GM20431 (cell line): ENCODE data around the gene PCBP1.

Source experiments
- in situ Hi-C: fragments of 300-500 bp; cut with MseI, MboI; formaldehyde crosslinking; loops from one replicate; pipeline ENCODE4 v1.15.0; 2020; ENCODE audit warnings: low sequenced_read_pairs; ENCODE audit not compliant: unreplicated experiment

PCBP1 gene

DNA sequence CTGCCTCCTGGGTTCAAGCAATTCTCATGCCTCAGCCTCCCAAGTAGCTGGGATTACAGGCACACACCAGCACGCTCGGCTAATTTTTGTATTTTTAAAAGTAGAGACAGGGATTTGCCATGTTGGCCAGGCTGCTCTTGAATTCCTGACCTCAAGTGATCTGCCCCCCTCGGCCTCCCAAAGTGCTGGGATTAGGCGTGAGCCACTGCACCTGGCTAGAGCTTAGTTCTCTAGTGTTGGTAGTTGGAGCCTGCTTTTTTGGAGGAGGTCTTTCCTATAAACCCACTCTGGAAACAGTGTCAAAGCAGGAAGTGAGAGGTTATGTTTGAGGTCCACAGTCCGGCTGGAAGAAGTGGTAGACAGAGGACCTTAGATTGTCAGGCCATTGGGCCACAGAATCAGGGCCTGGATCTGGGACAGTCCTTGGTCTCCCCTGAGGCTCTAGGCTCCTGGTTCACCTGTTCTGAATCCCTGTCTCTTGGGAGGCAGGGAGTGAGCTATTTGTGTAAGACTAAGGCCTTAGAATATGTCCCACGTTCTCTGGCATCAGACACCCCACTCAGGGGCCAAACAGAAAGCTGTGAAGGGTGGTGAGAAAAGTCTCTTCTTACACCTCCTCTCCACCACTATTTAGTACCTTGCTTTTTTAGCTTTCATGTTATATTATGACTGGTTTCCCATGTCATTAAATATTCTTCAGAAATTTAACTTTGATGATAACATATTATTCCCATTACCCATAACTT is 34.5 kb downstream of the PCBP1 start:
- in situ Hi-C loops: no loop called here

DNA sequence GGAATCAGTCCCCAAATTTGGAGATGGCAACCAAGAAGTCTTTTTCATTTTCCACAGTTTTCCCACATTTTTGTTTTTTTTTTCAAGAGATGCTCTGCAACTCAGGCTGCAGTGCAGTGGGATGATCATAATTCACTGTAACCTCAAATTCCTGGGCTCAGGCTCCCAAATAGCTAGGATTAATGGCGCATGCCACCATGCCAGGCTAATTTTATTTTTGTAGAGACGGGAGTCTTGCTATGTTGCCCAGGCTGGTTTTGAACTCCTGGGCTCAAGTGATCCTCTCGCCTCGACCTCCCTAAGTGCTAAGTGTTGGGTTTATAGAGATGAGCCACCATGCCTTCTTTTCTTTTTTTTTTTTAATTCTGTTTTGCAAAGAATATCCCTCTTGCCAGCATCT is 35.2 kb downstream of the PCBP1 start:
- in situ Hi-C loops: no loop called here

- in situ Hi-C loops: no loop called here
These were observed 36.0 kb downstream of the PCBP1 start for GRCh38 chr2:70123051-70123828.

DNA sequence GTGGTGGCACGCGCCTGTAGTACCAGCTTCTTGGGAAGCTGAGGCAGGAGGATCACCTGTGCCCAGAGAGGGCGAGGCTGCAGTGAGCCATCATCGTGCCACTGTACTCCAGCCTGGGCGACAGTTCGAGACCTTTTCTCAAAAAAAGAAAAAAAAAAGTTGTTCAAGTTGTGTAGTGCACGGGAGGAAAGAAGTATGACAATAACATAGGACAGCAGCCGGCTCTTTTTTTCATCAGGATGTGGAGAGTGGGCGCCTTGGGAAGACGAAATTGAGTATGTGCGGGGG is 36.5 kb downstream of the PCBP1 start:
- in situ Hi-C loops: no loop called here

DNA sequence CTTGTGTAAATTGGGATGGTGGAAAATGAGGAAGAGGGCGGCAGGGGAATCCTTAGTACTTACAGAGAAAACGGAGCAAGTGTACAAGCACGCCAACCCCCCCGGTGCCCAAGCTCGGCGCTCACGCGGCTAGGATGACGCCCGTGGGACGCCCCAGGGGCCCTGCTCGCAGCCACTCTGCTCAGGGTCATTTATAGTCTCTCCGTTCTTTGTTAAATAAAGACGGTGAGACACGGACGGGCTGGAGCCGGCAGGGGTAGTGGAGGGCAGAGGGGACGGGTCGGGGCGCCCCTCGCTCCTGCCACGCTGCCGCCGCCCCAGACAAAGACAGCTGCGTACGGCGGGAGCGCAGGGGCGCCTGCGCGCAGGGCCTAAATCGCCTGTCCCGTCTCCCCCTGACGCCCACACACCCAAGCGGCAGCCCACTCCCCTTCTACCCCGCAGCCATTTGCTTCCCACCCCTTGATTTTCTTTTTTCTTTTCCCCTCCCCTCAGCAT is 37.8 kb downstream of the PCBP1 start:
- in situ Hi-C loops: no loop called here

GRCh38 chr2:70125498-70125898 is 38.2 kb downstream of the PCBP1 start:
- in situ Hi-C loops: no loop called here

GRCh38 chr2:70126413-70126812 is 39.1 kb downstream of the PCBP1 start:
- in situ Hi-C loops: no loop called here

GRCh38 chr2:70128005-70128404 is 40.7 kb downstream of the PCBP1 start:
- in situ Hi-C loops: no loop called here

DNA sequence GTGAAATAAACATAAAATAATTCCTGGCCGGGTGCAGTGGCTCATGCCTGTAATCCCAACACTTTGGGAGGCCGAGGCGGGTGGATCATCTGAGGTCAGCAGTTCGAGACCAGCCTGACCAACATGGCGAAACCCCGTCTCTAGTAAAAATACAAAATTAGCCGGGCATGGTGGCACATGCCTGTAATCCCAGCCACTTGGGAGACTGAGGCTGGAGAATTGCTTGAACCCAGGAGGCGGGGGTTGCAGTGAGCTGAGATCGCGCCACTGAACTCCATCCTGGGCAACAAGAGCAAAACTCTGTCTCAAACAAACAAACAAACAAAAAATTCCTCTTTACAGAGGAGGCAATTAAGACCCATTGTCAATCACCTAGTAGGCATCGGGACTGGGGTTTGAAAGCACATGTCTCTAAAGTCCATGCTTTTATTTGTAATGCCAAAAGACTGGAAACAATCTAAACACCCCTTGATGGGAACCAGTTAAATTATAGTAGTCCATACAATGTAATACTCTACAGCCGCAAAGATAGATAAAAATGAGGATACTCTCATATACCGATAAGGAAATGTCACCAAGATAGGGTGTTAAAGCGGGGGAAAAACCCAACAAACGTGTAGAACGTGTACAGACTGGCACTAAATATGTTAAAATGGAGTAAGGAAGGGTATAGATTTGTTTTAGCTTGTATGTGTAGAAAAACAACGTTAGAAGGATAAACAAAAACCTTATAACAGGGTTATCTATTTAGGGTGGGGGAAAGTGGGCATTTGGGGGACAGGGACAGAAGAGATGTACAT is 44.3 kb downstream of the PCBP1 start:
- in situ Hi-C loops: loop anchor here (10.0 kb wide), 1 partner anchor 47 kb away; the partner anchor contains the start of gene PCBP1

DNA sequence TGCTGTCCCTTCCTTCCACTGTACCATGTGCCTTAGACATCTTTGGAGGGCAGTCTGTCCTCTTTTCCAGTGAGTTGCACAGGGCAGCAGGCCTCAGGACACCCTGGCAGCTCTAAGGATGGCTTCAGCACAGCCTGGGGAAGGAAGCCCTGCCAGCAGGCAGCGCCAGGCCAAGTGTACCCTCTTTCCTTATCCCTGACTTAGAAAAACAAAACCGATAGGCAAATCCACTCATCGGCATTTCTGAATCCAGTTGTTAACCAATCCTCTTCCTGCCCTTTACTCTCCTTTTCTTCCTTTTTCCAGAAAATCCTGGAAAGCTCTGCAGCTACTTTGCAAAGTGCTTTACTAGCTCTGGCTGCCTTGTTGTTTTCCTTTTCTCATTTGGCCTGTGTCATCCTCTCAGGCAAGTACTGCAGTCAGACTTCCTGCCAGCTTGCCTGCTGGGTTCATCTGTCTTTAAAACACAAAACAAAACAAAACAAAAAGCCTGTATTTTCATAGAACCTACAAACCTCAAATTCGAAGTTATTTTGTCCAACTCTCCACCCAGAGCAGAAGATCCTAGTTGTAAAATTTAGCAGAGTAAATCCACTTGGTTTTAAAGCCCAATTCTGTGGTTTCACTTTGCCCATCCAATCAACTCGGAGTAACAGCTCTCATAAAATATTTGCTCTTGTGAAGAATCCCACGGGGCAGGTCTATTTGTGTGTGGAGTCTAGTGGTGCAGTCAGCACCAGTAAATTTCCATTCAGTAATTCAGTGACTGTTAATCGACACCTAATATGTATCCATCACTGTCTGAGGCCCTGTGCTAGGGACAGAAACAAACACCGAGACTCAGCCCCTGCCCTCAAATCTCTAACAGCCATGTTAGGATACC is 45.2 kb downstream of the PCBP1 start:
- in situ Hi-C loops: loop anchor here (10.0 kb wide), 1 partner anchor 48 kb away; the partner anchor contains the start of gene PCBP1

GRCh38 chr2:70133127-70133452 is 45.8 kb downstream of the PCBP1 start:
- in situ Hi-C loops: loop anchor here (10.0 kb wide), 1 partner anchor 48 kb away; the partner anchor contains the start of gene PCBP1

GRCh38 chr2:70133491-70134322 is 46.4 kb downstream of the PCBP1 start:
- in situ Hi-C loops: loop anchor here (10.0 kb wide), 1 partner anchor 49 kb away; the partner anchor contains the start of gene PCBP1

- in situ Hi-C loops: loop anchor here (10.0 kb wide), 1 partner anchor 50 kb away; the partner anchor contains the start of gene PCBP1
These were observed 47.2 kb downstream of the PCBP1 start for GRCh38 chr2:70134323-70134983.
